Ramos (cell line): ENCODE results near the gene C19orf38.
"Not testable (repeated sequence)": the region's sequence is repeated elsewhere in the genome, so short reads cannot be mapped to it uniquely, and the experiment has no call there.

Experiments used
- in situ Hi-C: fragments of 300-500 bp; cut with MboI; formaldehyde crosslinking; loops from one replicate; pipeline ENCODE4 v1.14.3; 2022; ENCODE audit warnings: low sequenced_read_pairs; ENCODE audit not compliant: unreplicated experiment

Gene C19orf38

DNA sequence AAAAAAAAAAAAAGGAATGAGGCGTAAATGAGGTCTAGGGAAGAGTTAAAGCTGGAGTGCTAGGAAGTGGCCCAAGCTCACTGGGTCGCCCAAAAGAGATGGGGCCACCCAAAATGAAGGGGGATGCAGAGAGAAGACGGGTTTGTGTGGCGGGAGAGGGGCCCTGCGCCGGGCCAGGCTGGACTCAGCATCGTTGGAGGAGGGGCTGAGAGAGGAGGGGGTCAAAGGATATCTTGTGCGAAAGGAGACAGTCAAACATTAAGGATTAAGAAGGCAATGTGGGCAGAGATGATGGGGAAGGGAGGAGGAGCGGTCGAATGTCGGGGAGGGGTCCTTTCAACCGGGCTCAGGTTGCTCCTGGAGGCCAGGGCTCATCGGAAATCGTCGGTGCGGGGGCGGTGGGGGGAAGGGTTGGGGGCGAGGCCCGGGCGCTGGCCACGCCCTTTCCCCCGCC, 22.3 kb downstream of the C19orf38 start:
- in situ Hi-C loops, result no loop called here

DNA sequence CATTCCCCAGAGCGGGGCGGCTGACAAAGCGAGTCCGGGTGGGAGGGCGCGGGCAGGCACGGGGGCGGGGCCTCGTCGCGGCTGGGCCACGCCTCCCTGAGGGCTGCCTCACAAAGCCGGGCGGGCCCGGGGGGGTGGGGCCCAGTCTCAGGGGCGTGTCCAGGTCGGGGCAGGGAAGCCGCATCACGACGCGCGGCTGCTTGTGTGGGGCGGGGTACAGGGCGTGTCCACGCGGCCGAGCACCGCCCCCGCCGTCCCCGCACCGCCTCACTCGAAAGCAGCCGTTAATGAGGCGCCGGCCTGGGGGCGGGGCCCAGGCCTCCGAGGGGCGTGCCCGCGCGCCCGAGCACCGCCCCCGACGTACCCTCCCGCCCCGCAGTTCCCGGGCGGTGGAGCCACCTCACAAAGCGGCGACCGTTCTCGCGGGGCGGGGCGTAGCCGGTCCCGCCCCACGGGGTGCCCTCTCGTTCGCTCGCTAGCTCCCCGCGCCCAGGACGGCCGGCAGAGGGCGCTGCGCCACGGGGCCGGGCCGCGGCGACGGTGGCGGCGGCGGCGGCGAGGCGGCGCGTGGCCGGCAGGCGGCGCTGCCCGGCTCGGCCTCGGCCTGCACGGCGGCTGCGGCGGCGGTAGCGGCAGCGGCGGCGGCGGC, 22.9 kb downstream of the C19orf38 start, which contains the start of gene CARM1:
Gene CARM1 (plus strand): TSS at position 599 of the 649 bp plus-strand sequence. CDS start 150 bp downstream, outside the sequence.
- in situ Hi-C loops, result no loop called here

- in situ Hi-C loops, result no loop called here
These were observed 23.7 kb downstream of the C19orf38 start for GRCh38 chr19:10871711-10872545.

DNA sequence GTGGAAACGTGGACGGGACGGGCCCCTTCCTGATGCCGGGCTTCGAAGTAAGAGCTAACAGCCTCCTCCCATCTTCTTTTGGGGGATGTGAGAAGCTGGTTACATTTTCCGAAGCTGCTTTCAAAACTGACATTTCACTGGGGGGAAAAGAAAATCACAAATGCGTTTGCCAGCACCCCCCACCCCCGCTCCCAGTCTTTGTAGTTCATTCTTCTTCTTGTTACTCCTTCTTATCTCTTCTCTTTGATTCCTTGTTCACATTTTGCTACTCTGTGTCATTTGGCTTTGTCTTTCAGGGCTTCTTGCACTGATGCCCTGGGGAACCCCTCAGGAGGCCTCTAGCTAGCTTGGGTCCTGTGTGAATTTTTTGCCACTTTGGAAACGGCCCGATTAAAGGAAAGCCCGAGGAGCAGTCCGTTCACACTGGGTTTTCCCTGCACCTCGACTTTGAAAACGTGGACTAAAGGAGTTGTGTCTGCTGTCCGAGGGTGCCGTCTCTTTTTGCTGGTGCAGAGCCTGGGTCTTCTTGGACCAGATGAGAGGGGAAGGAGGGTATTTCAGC, 24.4 kb downstream of the C19orf38 start:
- in situ Hi-C loops, result no loop called here

DNA sequence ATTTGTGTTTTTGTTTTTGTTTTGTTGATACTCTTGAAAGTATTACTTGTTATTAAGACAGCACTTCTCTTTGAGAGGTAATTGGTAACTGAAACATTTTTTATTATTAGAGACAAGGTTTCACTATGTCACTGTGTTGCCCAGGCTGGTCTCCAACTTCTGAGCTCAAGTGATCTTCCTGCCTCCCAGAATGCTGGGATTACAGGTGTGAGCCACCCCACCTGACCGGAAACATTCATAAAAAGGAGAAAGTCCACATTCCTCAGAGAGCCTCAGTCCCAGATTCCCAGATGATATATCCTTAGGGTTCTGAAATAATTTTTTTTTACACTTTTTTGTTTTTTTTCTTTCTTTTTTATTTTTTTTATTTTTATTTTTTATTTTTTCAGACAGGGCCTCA, 25.8 kb downstream of the C19orf38 start:
- in situ Hi-C loops, result no loop called here

DNA sequence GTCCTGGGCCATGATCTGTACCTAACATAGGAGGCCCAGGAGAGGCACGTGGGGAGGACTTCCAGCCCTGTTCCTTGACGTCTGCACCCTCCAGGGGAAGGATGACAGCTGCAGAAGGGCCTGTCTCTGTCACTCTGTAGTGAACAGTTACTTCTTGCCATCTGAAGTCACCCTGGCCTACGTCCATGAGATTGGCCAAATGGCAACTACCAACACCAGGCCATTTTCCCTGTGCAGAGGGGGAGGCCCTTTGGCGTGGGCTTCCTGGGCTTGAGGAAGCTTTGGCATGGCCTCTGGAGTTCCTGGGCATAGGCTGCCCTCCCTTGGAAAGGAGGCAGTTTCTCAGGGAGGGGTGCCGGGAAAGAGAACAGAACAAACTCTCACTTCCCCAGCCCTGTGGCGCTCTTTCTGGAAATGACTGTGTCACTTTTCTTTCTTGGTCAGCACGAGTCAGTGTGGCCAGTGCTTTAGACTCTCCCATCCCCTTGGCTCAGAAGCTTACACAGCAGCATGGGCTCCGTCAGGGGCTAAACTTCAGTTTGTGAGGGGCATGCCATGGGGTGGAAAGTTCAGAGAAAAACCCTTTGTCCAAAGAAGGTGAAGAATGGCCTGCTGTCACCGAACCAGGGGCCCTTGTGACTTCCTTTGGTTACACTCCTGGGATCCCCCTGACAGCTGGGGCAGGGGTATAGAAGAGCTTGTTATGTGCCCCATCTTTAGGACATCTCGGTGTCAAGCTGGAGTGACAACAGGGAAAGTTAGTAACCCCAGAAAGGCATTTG, 28.4 kb downstream of the C19orf38 start:
- in situ Hi-C loops, result no loop called here

GRCh38 chr19:10877608-10878007, 29.4 kb downstream of the C19orf38 start:
- in situ Hi-C loops, result not testable (repeated sequence)

- in situ Hi-C loops, result no loop called here
These were observed 30.0 kb downstream of the C19orf38 start for GRCh38 chr19:10878253-10878652.

- in situ Hi-C loops, result no loop called here
These were observed 33.3 kb downstream of the C19orf38 start for GRCh38 chr19:10881403-10882107.

DNA sequence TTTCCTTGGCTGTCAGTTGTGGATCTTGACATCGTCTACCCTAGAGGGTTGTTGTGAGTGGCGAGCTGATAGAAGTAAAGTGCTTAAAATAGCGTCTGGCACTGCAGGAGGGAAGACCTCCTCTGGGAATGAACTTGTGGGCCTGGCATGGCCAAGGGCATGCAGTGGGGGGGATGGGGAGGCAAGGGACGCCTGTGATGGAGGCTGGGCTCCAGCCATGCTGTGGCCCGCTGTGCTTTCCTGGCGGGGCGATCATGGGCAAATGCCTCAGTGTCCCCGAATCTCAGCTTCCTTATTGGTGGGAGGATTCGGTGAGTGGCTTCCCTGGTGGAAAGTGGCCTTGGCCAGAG, 33.9 kb downstream of the C19orf38 start:
- in situ Hi-C loops, result no loop called here

GRCh38 chr19:10884274-10884673, 36.1 kb downstream of the C19orf38 start:
- in situ Hi-C loops, result no loop called here

GRCh38 chr19:10885201-10886169, 37.3 kb downstream of the C19orf38 start:
- in situ Hi-C loops, result no loop called here

DNA sequence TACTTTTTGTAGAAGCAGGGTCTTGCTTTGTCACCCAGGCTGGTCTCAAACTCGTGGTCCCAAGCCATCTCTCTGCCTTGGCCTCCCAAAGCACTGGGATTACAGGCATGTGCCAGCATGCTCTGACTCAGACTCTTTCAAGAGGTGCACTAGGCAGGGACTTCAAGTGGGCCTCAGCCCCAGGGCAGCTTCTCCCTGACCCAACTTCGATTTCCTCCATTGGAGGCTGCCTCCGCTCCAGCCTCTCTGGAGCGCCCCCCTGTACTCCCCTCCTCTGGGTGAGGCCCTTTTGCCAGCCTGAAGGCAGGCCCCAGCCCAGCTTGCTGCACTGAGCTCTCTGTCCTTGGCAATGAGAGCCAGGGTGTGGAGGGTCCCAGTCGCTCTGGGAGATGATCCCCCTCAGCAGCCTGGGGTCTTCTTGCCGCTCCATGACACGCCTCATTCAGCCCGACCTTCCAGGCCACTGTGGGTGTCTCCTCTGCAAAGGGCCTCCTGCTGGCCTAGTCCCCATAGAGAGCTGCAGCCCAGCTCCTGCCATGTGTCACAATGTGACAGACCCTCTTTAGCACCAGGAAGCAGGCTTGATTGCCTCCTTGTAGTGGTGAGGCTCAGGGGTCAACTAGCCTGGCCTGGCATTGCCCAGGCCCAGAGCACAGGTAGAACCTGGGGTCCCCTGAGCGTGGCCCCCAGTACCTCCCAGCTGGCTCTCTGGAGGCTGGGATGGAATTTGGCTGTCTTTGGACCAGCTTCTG, 39.6 kb downstream of the C19orf38 start:
- in situ Hi-C loops, result no loop called here

GRCh38 chr19:10888421-10888866, 40.2 kb downstream of the C19orf38 start:
- in situ Hi-C loops, result no loop called here

GRCh38 chr19:10889880-10890279, 41.7 kb downstream of the C19orf38 start:
- in situ Hi-C loops, result no loop called here

DNA sequence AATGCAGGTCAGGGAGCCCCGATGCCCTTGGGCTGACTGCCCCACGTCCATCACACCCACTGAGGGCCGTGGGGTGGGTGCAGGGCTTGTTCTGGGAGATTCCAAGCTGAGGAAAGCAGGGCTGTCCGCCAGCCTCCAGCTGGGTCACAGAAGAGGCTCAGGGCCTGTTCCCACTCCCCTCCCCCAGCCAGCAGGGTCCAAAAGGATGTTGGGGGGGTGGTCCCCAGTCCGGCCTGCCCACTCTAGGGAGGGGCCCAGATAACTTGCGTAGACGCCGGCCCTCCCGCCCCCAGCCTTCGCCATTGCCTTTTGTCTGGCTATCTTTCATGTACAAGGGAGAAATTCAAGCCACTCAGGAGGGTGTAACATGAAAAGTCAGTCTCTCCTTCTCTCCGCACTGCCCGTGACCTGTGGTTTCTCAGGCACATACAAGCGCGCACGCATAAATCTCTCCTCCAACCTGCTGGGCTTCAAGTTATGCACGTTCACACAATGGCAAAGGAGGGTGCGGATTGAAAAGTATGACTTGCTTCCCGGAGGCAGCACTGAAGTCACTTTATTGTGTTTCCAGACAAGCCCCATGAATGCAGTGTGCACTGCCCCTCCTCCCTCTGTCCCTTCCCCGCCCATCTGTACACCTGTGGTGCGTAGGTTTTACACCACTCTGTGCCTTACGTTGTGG, 43.3 kb downstream of the C19orf38 start:
- in situ Hi-C loops, result no loop called here

DNA sequence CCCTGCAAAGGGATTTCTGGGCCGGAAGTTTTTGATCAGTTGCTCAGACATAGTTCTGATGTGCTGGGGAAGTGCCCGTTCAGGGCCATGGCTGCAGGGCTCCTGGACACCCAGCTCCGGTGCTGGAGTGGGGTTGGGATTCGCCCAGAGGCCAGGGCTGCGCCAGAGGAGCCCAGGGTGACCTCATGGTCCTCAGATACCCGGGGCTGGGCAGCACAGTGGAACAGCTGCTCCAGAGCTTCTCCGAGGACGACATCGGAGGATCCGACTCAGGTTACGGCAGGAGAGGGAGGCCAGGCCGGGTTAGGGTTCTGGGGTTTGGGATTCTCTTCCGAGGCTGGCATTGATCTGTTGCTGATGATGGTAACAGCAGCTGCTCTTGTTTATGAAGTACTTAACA, 44.0 kb downstream of the C19orf38 start:
- in situ Hi-C loops, result no loop called here

GRCh38 chr19:10894911-10895213, 46.6 kb downstream of the C19orf38 start:
- in situ Hi-C loops, result no loop called here
